ENCODE results near the gene TENM4. TPM values are rescaled to one million over a fixed set of nuclear protein-coding genes. Genes with fewer than 3 reads are reported as not detected.

TENM4 gene
- total RNA-seq, 4 donors from 2014 or later, result 7.7 to 39.3 (median 16.1) TPM

GRCh38 chr11:79147011-79147410, 293.8 kb downstream of the TENM4 start:
- 77 to 87% methylated on average over 4 of the region's 4 CpGs for WGBS, 2 donors

GRCh38 chr11:79139900-79140299, 300.9 kb downstream of the TENM4 start:
- no peak overlapping the region for H3K27ac ChIP-seq
- no peaks in the 10 kb centered on the region for H3K9me3 ChIP-seq
- H3K4me3 ChIP-seq, result no peak overlapping the region
- TF ChIP-seq CTCF (IDR thresholded peaks at IDR 0.05) (no peak), POLR2A (IDR thresholded peaks at IDR 0.05) (no peak)
- DNase-seq, result no peak
- WGBS, 2 donors, result 89 to 92% methylated on average over 4 of the region's 4 CpGs
- H3K4me1 ChIP-seq, result no peaks in the 10 kb centered on the region
- no peaks in the 10 kb centered on the region for H3K36me3 ChIP-seq
- H3K27me3 ChIP-seq, result no peaks in the 10 kb centered on the region
- intact Hi-C loops (cut with DNase I), result no loop called here

More at GRCh38 chr11:79147011-79147410, 293.8 kb downstream of the TENM4 start:
- H3K4me1 ChIP-seq, result no peaks in the 10 kb centered on the region
- H3K27me3 ChIP-seq, result no peaks in the 10 kb centered on the region
- no peak overlapping the region for H3K4me3 ChIP-seq
- DNase-seq, result no peak
- no peaks in the 10 kb centered on the region for H3K9me3 ChIP-seq
- no peaks in the 10 kb centered on the region for H3K36me3 ChIP-seq
- TF ChIP-seq CTCF (IDR thresholded peaks at IDR 0.05) (no peak), POLR2A (IDR thresholded peaks at IDR 0.05) (no peak)
- no peak overlapping the region for H3K27ac ChIP-seq
- intact Hi-C loops (cut with DNase I), result no loop called here

- no peaks in the 10 kb centered on the region for H3K36me3 ChIP-seq
- H3K9me3 ChIP-seq, result peaks cover 0 to 17% (median 0%) of the 10 kb centered on the region in 3 donors
- H3K27ac ChIP-seq, result no peak overlapping the region
- intact Hi-C loops (cut with DNase I), result no loop called here
- H3K4me1 ChIP-seq, result no peaks in the 10 kb centered on the region
- TF ChIP-seq POLR2A (IDR thresholded peaks at IDR 0.05) (no peak), CTCF (IDR thresholded peaks at IDR 0.05) (no peak)
- DNase-seq, result no peak
- no peaks in the 10 kb centered on the region for H3K27me3 ChIP-seq
- WGBS, 2 donors, result no CpG with 5 or more reads among the region's 4 CpGs
- no peak overlapping the region for H3K4me3 ChIP-seq
Observed at GRCh38 chr11:79129702-79130101, 311.1 kb downstream of the TENM4 start.

GRCh38 chr11:79128291-79128690, 312.5 kb downstream of the TENM4 start:
- peaks cover 0 to 17% (median 0%) of the 10 kb centered on the region in 3 donors for H3K9me3 ChIP-seq
- TF ChIP-seq POLR2A (IDR thresholded peaks at IDR 0.05) (no peak), CTCF (IDR thresholded peaks at IDR 0.05) (no peak)
- intact Hi-C loops (cut with DNase I), result no loop called here
- H3K27ac ChIP-seq, result no peak overlapping the region
- H3K36me3 ChIP-seq, result no peaks in the 10 kb centered on the region
- H3K27me3 ChIP-seq, result no peaks in the 10 kb centered on the region
- WGBS, 2 donors, result 79 to 86% methylated on average over 2 of the region's 3 CpGs
- no peak for DNase-seq
- H3K4me1 ChIP-seq, result no peaks in the 10 kb centered on the region
- no peak overlapping the region for H3K4me3 ChIP-seq

GRCh38 chr11:79122759-79123158, 318.1 kb downstream of the TENM4 start:
- Histone ChIP-seq H3K4me3 (no peak overlapping the region), H3K36me3 (no peaks in the 10 kb centered on the region), H3K9me3 (peaks cover 0 to 17% (median 0%) of the 10 kb centered on the region in 3 donors), H3K27ac (no peak overlapping the region), H3K27me3 (no peaks in the 10 kb centered on the region), H3K4me1 (peaks cover 0 to under 1% (median 0%) of the 10 kb centered on the region in 3 donors)
- 57 to 61% methylated on average over 3 of the region's 3 CpGs for WGBS, 2 donors
- intact Hi-C loops (cut with DNase I), result no loop called here
- TF ChIP-seq CTCF (IDR thresholded peaks at IDR 0.05) (no peak), POLR2A (IDR thresholded peaks at IDR 0.05) (no peak)
- DNase-seq, result no peak
